ENCODE results near the gene MYBL2. TPM values are rescaled to one million over a fixed set of nuclear protein-coding genes. Genes with fewer than 3 reads are reported as not detected.

The MYBL2 gene
- total RNA-seq, 2 donors from 2014 or later: 62.0 to 109 TPM

DNA sequence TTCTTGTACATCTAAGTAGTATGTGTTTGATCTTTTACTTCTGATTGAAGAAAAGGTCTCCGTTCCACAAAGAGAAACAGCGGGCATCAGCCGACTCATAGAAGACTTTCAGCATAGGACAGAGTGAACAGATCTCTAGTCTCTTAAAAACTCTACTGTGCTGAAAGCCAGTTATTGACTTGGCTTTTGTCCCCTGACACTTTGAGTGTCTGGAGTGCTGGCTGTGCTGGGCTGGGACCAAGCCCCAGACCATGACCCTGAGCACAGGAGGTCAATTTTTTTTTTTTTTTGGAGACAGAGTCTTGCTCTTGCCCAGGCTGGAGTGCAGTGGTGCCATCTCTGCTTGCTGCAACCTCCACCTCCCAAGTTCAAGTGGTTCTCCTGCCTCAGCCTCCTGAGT, 27.8 kb downstream of the MYBL2 start:
- Mint-ChIP-seq H3K36me3 (peaks cover 5% of the 10 kb centered on the region), H3K27ac (no peak overlapping the region), H3K27me3 (no peaks in the 10 kb centered on the region), H3K4me3 (no peak overlapping the region), H3K9me3 (no peaks in the 10 kb centered on the region), H3K4me1 (ENCODE audit: low read depth in 2 of 2) (peaks cover 6 to 7% of the 10 kb centered on the region in 2 donors)
- ATAC-seq: no peak
- DNase-seq (ENCODE audit: low spot score): no peak

DNA sequence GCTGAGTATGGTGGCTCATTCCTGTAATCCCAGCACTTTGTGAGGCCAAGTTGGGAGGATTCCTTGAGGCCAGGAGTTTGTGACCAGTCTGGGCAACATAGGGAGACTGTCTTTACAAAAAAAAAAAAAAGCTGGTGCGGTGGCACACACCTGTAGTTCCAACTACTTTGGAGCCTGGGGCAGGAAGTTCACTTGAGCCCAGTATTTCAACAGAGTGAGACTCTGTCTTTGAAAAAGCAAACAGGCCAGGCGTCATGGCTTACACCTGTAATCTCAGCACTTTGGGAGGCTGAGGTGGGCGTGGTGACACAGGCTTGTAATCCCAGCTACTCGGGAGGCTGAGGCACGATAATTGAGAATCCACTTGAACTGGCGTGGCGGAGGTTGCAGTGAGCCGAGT, 28.7 kb downstream of the MYBL2 start:
- DNase-seq (ENCODE audit: low spot score) (no peak), ATAC-seq (no peak)
- Mint-ChIP-seq H3K4me3 (no peak overlapping the region), H3K4me1 (ENCODE audit: low read depth in 2 of 2) (peaks cover 15% of the 10 kb centered on the region in 2 donors), H3K27me3 (no peaks in the 10 kb centered on the region), H3K36me3 (peaks cover 5% of the 10 kb centered on the region), H3K27ac (no peak overlapping the region), H3K9me3 (no peaks in the 10 kb centered on the region)

DNA sequence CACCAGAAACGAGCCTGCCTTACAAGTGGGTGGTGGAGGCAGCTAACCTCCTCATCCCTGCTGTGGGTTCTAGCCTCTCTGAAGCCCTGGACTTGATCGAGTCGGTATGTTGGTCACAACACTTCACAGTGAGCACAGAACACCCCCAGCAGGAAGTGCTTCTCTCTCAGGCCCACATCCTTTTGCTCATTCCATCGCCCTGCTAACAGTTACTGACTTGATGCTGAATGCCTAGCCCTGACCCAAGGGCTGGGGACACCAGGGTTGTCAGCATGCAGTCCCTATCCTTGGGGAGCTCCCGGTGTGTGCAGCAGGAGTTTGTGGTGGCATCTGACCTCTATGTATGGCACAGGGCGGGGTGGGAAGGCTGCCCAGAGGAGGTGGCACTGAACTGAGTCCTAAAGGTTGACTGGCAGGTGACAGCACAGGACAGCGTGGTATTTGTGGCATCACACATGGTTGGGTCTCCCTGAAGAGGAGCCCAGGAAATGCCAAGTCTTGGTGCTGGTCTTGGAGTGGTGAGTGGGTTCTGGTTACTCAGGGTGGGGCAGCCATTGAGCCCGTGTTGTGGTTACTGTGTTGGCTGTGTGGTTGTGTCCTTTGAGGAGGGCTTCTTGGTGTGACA, 33.1 kb downstream of the MYBL2 start:
- H3K36me3 Mint-ChIP-seq: peaks cover 5% of the 10 kb centered on the region
- DNase-seq (ENCODE audit: low spot score) (no peak), ATAC-seq (peak; percentile 71 to 83)
- H3K4me3 Mint-ChIP-seq: peak overlapping the region; percentile 71
- peaks cover 16 to 18% of the 10 kb centered on the region in 2 donors for H3K4me1 Mint-ChIP-seq (ENCODE audit: low read depth in 2 of 2)
- H3K27me3 Mint-ChIP-seq: no peaks in the 10 kb centered on the region
- H3K9me3 Mint-ChIP-seq: no peaks in the 10 kb centered on the region
- H3K27ac Mint-ChIP-seq: peak overlapping the region; percentile 81 to 90

DNA sequence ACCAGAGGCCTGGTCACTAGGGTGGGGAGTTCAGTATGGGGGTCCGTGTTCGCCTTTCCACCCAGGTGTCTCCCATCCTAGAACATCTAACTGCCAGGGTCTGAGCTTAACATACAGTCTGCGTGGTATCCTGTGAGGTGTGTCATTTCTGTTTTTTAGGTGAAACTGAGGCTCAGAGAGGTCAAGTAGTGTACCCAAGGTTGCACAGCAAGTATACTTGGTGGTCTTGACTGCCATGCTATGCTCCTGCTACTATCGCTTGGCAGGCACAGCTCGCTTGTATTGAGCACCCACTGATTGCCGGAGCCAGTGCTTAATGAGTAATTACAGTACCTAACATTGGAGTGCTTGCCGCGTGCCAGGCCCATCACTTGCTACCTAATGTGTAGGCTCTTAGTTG, 33.7 kb downstream of the MYBL2 start:
- peaks cover 16 to 18% of the 10 kb centered on the region in 2 donors for H3K4me1 Mint-ChIP-seq (ENCODE audit: low read depth in 2 of 2)

DNA sequence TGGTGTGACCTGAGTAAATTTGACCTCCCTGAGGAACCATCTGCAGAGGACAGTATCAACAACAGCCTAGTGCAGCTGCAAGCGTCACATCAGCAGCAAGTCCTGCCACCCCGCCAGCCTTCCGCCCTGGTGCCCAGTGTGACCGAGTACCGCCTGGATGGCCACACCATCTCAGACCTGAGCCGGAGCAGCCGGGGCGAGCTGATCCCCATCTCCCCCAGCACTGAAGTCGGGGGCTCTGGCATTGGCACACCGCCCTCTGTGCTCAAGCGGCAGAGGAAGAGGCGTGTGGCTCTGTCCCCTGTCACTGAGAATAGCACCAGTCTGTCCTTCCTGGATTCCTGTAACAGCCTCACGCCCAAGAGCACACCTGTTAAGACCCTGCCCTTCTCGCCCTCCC, 35.6 kb downstream of the MYBL2 start:
- no peak for ATAC-seq
- Mint-ChIP-seq H3K4me3 (no peak overlapping the region), H3K27me3 (no peaks in the 10 kb centered on the region), H3K9me3 (no peaks in the 10 kb centered on the region), H3K27ac (no peak overlapping the region), H3K36me3 (peaks cover 5% of the 10 kb centered on the region), H3K4me1 (ENCODE audit: low read depth in 2 of 2) (peaks cover 16 to 18% of the 10 kb centered on the region in 2 donors)
- DNase-seq (ENCODE audit: low spot score): no peak

More for the DNA sequence above, 33.7 kb downstream of the MYBL2 start:
- Mint-ChIP-seq H3K4me3 (peak overlapping the region; percentile 71), H3K36me3 (peaks cover 5% of the 10 kb centered on the region), H3K9me3 (no peaks in the 10 kb centered on the region), H3K27me3 (no peaks in the 10 kb centered on the region), H3K27ac (peak overlapping the region; percentile 81 to 90)
- no peak for DNase-seq (ENCODE audit: low spot score)
- ATAC-seq: no peak

DNA sequence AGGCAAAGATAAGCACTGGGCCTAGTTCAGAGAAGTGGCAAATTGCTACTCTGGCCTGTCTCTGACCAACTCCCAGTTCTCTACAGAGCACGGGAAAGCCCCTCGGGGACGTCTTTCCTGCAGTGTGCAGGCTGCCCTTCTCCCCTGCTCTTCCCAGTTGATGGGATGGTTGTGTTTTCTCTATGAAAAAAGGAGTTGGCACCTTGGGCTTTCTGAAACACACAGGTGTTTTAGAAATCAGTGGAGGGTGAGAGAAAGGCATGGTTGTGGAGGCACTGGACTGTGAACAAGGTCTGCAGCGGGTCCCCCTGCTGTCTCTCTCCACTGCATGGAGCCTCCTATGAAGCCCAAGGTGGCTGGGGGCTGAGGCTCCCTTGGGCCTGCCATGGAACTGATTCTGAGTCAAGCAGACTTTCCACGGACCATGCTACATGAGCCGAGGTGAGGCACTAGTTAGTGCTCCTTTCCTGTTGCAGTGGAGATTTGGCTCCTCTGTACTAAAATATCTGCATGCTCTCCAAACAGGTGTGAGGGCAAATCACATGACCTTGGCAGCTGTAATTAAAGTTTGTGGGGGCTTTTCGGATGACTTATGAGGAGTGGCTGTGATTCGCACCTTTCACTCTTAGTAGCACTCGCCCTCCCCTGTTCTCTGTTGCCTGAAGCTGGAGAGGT, 43.6 kb downstream of the MYBL2 start:
- Mint-ChIP-seq H3K27ac (no peak overlapping the region), H3K4me3 (no peak overlapping the region), H3K9me3 (no peaks in the 10 kb centered on the region), H3K27me3 (no peaks in the 10 kb centered on the region), H3K4me1 (ENCODE audit: low read depth in 2 of 2) (no peaks in the 10 kb centered on the region), H3K36me3 (peaks cover 5% of the 10 kb centered on the region)
- no peak for ATAC-seq
- no peak for DNase-seq (ENCODE audit: low spot score)

DNA sequence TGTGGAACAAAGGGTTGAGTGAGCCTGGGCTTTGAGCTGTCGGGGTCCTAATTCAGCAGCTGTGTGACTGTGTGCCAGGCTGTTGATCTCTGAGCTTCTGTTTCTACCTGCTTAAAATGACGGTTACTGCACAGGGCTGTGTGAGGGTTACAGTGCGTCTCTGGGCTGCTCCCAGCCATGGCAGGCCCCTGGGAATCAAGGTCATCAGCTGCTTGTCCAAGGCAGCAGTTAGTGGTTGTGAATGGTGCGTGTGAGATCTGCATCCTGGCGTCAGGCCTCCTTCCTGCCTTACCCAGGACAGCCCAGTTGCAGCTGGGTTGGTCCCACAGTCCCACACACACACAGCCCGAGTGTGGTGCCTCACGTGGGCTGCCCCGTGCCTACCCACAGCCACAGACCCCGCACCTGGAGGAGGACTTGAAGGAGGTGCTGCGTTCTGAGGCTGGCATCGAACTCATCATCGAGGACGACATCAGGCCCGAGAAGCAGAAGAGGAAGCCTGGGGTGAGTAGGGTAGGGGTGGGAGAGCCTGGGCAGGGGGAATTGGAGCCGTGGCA, 44.3 kb downstream of the MYBL2 start:
- H3K36me3 Mint-ChIP-seq: peaks cover 5% of the 10 kb centered on the region
- ATAC-seq (no peak), DNase-seq (ENCODE audit: low spot score) (no peak)
- no peaks in the 10 kb centered on the region for H3K4me1 Mint-ChIP-seq (ENCODE audit: low read depth in 2 of 2)
- H3K9me3 Mint-ChIP-seq: no peaks in the 10 kb centered on the region
- H3K27me3 Mint-ChIP-seq: no peaks in the 10 kb centered on the region
- no peak overlapping the region for H3K4me3 Mint-ChIP-seq
- no peak overlapping the region for H3K27ac Mint-ChIP-seq

DNA sequence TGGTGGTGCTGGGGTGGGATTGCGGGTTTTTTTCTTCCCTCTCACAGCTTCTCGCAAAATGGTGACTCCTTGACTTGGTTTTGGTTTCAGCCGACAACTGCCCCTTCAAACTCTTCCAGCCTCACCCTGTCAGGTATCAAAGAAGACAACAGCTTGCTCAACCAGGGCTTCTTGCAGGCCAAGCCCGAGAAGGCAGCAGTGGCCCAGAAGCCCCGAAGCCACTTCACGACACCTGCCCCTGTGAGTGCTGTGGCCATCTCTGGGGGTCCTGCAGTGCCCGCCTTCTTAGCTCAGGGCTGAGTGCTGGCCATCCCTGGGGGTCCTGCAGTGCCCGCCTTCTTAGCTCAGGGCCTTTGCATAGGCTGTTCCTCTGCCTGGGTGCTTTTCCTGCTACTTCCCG, 48.1 kb downstream of the MYBL2 start:
- no peaks in the 10 kb centered on the region for H3K9me3 Mint-ChIP-seq
- no peak overlapping the region for H3K4me3 Mint-ChIP-seq
- H3K27me3 Mint-ChIP-seq: no peaks in the 10 kb centered on the region
- no peaks in the 10 kb centered on the region for H3K4me1 Mint-ChIP-seq (ENCODE audit: low read depth in 2 of 2)
- no peak for ATAC-seq
- DNase-seq (ENCODE audit: low spot score): no peak
- no peaks in the 10 kb centered on the region for H3K36me3 Mint-ChIP-seq
- no peak overlapping the region for H3K27ac Mint-ChIP-seq

DNA sequence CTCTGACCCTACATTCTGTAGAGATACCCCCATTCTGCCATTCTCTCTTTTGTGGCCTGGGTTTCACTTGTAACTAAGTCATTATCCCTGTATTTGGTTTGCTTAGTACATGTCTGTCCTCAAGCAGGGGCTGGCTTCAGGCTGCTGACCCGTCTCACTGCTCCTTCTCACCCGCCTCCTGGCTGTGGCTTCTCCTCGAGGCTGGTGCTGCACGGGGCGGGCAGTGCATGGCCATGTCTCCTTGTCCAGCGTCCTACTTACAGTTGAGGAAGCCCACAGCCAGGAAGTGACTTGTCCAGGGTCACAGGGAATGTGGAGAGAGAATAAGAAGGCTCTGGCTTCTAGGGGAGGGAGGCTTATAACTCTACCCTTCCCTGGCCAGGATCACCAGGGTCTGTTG, 48.6 kb downstream of the MYBL2 start:
- H3K27ac Mint-ChIP-seq: no peak overlapping the region
- no peaks in the 10 kb centered on the region for H3K27me3 Mint-ChIP-seq
- no peaks in the 10 kb centered on the region for H3K36me3 Mint-ChIP-seq
- H3K4me3 Mint-ChIP-seq: no peak overlapping the region
- no peaks in the 10 kb centered on the region for H3K4me1 Mint-ChIP-seq (ENCODE audit: low read depth in 2 of 2)
- DNase-seq (ENCODE audit: low spot score): no peak
- H3K9me3 Mint-ChIP-seq: no peaks in the 10 kb centered on the region
- no peak for ATAC-seq

DNA sequence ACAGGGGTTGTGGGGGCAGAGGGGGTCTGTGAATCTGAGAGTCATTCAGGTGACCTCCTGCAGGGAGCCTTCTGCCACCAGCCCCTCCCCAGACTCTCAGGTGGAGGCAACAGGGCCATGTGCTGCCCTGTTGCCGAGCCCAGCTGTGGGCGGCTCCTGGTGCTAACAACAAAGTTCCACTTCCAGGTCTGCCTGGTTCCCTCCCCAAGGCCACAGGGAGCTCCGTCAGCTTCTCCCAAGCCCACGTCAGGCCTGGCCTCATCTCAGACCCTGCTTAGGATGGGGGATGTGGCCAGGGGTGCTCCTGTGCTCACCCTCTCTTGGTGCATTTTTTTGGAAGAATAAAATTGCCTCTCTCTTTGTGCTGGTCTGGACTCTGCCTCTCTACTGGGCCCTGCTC, 49.2 kb downstream of the MYBL2 start:
- no peaks in the 10 kb centered on the region for H3K27me3 Mint-ChIP-seq
- H3K9me3 Mint-ChIP-seq: no peaks in the 10 kb centered on the region
- no peaks in the 10 kb centered on the region for H3K36me3 Mint-ChIP-seq
- no peak overlapping the region for H3K4me3 Mint-ChIP-seq
- no peak overlapping the region for H3K27ac Mint-ChIP-seq
- ATAC-seq: no peak
- DNase-seq (ENCODE audit: low spot score): no peak
- no peaks in the 10 kb centered on the region for H3K4me1 Mint-ChIP-seq (ENCODE audit: low read depth in 2 of 2)

DNA sequence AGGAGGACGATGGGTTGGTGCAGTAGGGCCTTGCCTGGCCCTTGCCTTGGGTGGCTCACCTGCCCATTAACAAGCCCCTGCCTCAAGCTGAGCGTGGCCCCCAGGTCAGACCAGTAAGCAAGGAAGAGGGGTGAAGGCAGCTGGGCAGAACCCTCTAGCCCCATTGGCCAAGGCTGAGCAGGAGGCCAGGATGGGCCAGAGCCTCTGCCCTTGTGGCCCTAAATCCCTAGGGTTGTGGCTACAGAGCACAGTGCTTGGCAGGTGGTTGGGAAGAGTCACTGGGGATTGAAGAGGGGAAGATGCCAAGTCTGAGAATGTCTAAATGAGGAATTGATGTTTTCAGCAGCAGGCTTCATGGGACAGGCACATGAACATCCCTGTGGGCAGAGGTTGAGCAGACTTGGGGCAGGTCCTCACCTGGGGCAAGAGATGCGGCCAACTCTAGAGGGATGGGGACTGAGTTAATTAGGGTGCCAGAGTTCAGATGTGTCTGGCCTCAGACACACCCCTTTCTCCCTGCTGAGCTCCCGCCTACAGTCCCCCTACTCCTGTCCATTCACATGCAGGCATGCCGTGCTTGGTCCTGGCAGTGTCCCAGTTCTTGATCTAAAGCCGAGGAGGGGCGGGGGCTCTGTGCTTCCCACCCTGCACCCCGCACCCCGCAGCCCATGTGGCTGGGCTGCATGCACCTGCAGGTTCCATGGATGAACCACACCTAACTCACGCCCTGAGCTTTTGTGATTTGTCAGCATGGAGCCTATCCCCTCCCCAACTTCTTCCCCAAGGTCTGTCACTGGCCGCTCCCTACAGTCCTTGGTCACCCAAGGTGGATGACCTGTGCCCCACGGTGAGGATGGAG, 50.1 kb downstream of the MYBL2 start:
- Mint-ChIP-seq H3K4me1 (ENCODE audit: low read depth in 2 of 2) (no peaks in the 10 kb centered on the region), H3K27ac (peak overlapping the region in 1 of 2 donors; percentile 57), H3K27me3 (no peaks in the 10 kb centered on the region), H3K4me3 (no peak overlapping the region), H3K36me3 (no peaks in the 10 kb centered on the region), H3K9me3 (no peaks in the 10 kb centered on the region)
- no peak for DNase-seq (ENCODE audit: low spot score)
- ATAC-seq: no peak

DNA sequence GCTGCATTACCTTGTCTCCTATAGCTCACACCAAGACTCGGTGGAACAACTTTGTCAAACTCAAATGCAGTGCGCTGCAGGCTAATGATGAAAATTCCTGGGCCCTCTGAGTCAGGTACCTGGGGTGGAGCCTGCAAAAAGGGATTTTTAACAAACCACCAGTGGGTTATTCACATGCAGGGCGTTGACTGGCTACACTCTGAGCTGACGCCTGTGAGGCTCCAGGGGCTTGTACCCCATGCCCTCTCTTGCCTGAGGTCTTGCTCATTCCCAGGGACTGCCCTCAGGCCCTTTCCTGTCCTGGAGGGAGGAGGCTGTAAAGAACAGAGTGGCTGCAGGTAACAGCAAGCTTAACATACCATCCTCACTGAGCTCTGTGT, 50.7 kb downstream of the MYBL2 start:
- no peak overlapping the region for H3K4me3 Mint-ChIP-seq

DNA sequence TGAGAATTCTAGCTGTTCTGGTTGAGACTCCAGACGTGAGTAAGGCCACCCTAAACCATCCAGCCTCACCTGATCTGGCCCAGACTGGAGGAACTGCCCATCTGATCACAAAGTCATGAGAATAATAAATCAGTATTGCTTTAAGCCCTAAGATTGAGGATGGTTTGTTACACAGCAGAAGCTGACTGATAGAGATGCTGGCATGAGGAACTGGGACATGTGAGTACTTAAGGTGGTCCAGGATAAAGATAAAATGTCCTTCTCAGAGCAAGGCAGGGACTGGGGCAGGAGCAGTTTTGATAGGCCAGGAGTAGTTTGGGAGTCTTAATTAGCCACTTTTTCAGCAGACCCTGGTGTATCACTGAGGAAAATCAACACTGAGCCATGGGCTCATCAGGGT, 53.1 kb downstream of the MYBL2 start:
- no peak for ATAC-seq
- Mint-ChIP-seq H3K27me3 (no peaks in the 10 kb centered on the region), H3K36me3 (no peaks in the 10 kb centered on the region), H3K9me3 (no peaks in the 10 kb centered on the region), H3K27ac (no peak overlapping the region), H3K4me3 (no peak overlapping the region), H3K4me1 (ENCODE audit: low read depth in 2 of 2) (no peaks in the 10 kb centered on the region)
- DNase-seq (ENCODE audit: low spot score): no peak

More for the DNA sequence above, 50.7 kb downstream of the MYBL2 start:
- Mint-ChIP-seq H3K4me1 (ENCODE audit: low read depth in 2 of 2) (no peaks in the 10 kb centered on the region), H3K36me3 (no peaks in the 10 kb centered on the region), H3K27ac (peak overlapping the region in 1 of 2 donors; percentile 57), H3K27me3 (no peaks in the 10 kb centered on the region), H3K9me3 (no peaks in the 10 kb centered on the region)
- DNase-seq (ENCODE audit: low spot score): no peak
- ATAC-seq: no peak

DNA sequence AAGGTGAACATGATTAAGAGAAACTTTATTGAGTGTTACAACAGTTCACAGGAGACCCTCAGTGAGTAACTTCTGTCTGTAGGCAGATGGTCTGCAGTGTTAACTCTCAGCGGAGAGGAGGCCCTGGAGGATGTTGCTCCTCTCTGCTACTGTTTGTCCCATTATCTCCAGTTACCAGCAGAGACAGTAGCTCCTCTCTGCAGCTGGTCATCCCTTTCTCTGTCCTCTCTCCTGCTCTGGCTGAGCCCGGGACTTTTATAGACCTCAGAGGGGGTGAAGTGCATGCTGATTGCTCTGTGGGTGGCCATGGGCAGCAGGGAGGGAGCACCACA, 54.1 kb downstream of the MYBL2 start:
- no peaks in the 10 kb centered on the region for H3K27me3 Mint-ChIP-seq
- no peak for ATAC-seq
- no peaks in the 10 kb centered on the region for H3K4me1 Mint-ChIP-seq (ENCODE audit: low read depth in 2 of 2)
- H3K9me3 Mint-ChIP-seq: no peaks in the 10 kb centered on the region
- no peak overlapping the region for H3K27ac Mint-ChIP-seq
- no peaks in the 10 kb centered on the region for H3K36me3 Mint-ChIP-seq
- DNase-seq (ENCODE audit: low spot score): no peak
- H3K4me3 Mint-ChIP-seq: no peak overlapping the region
